K562 (cell line): ENCODE results near the gene CALR3. TPM values are rescaled to one million over a fixed set of nuclear protein-coding genes. Genes with fewer than 3 reads are reported as not detected.

ENCODE experiments used
- ATAC-seq: fragments of 200-7000 bp; cut with Tn5 transposase; 3 replicates; pipeline ENCODE4 v1.9.1; 2020; ENCODE audit warnings: moderate library complexity
- BruUV-seq: library from RNA; stranded (reverse); fragments of 400-500 nt; replicated peaks from 2 replicates; lab custom pipeline; 2021; lab: Mats Ljungman, UMichigan
- CTCF ChIA-PET: fragments of 300-600 bp; formaldehyde crosslinking; extraction: SDS; loops from one replicate; lab custom pipeline; 2021; ENCODE audit warnings: low intra/inter-chr PET ratio; lab: Yijun Ruan, JAX
- POLR2A ChIA-PET: fragments of 300-600, 350-650 bp; sonication (Branson Sonifier 250); formaldehyde crosslinking; extraction: SDS; loops from one replicate; lab custom pipeline; 2021; ENCODE audit warnings: antibody characterized with exemption, inconsistent platforms; lab: Yijun Ruan, JAX
- DNase-seq, 4 experiments: peaks; one replicate each; pipeline versions ENCODE4 v3.0.0 to v3.0.0-alpha.2; 2011 to 2018; ENCODE audit warnings: low spot score in 3 of 4, mixed read lengths in 3 of 4; ENCODE audit errors: extremely low read depth in 1 of 4
- FAIRE-seq: peaks from 2 replicates; lab custom pipeline; 2011; peaks lifted over from hg19 to GRCh38; lab: Jason Lieb, UNC
- H2AFZ ChIP-seq: 2 replicates; pipeline ENCODE4 v1.6.0; 2011; ENCODE audit warnings: low read depth, low read length, control low read depth, inconsistent platforms
- H3K27ac ChIP-seq: fragments of 200-600 bp; 3 replicates; pipeline ENCODE4 v1.8.0; 2011; ENCODE audit warnings: low read depth, mild to moderate bottlenecking, control low read depth, inconsistent platforms, low read length, moderate library complexity, mixed read lengths; ENCODE audit errors: extremely low read depth
- H3K27me3 ChIP-seq, 2 experiments: fragments of 300-600 bp in 1 of 2; 2 replicates in 1 of 2; 3 replicates in 1 of 2; pipeline versions ENCODE4 v1.6.0 to v1.8.0; 2011; ENCODE audit warnings: inconsistent platforms in 2 of 2, low read length in 2 of 2, mild to moderate bottlenecking in 1 of 2, mixed read lengths in 1 of 2, moderate library complexity in 1 of 2; ENCODE audit not compliant: control insufficient read depth in 2 of 2, insufficient read depth in 2 of 2
- H3K36me3 ChIP-seq: fragments of 300-600 bp; 3 replicates; pipeline ENCODE4 v1.8.0; 2011; ENCODE audit warnings: mild to moderate bottlenecking, low read length, inconsistent platforms; ENCODE audit not compliant: control insufficient read depth, insufficient read depth
- H3K4me1 ChIP-seq, 2 experiments: fragments of 200-600 bp in 1 of 2; replicated peaks in 1 of 2; 2 replicates in 1 of 2; 3 replicates in 1 of 2; pipeline versions ENCODE4 v1.5.1 to v1.8.0; 2011; ENCODE audit warnings: inconsistent platforms in 2 of 2, low read length in 2 of 2, mild to moderate bottlenecking in 1 of 2, mixed read lengths in 1 of 2, moderate library complexity in 1 of 2; ENCODE audit not compliant: control insufficient read depth in 2 of 2, insufficient read depth in 2 of 2
- H3K4me2 ChIP-seq: 2 replicates; pipeline ENCODE4 v1.6.1; 2011; ENCODE audit warnings: low read length, control low read depth, inconsistent platforms, mixed read lengths; ENCODE audit not compliant: insufficient read depth
- H3K4me3 ChIP-seq: fragments of 200-600 bp; sonication (generic), shearing (Covaris generic); 2 replicates; pipeline ENCODE4 v1.5.1; 2016; ENCODE audit warnings: control low read depth, inconsistent platforms
- H3K79me2 ChIP-seq: fragments of 200-600 bp; 3 replicates; pipeline ENCODE4 v1.8.0; 2011; ENCODE audit warnings: low read length, inconsistent platforms; ENCODE audit not compliant: control insufficient read depth, insufficient read depth
- H3K9ac ChIP-seq, 2 experiments: 2 replicates each; pipeline versions ENCODE4 v1.6.0 to v1.6.1; 2011; ENCODE audit warnings: low read depth in 2 of 2, low read length in 2 of 2, control low read depth in 1 of 2, inconsistent platforms in 1 of 2, mild to moderate bottlenecking in 1 of 2, mixed read lengths in 1 of 2; ENCODE audit not compliant: insufficient read depth in 1 of 2
- H3K9me1 ChIP-seq: one replicate; pipeline ENCODE4 v1.6.0; 2011; ENCODE audit warnings: inconsistent platforms, mild to moderate bottlenecking, low read length, moderate library complexity; ENCODE audit not compliant: control insufficient read depth, insufficient read depth
- H3K9me3 ChIP-seq: replicated peaks from 2 replicates; pipeline ENCODE4 v1.5.1; 2011; ENCODE audit warnings: low read depth, low read length, inconsistent platforms; ENCODE audit not compliant: control insufficient read depth, insufficient read depth
- H4K20me1 ChIP-seq: replicated peaks from 2 replicates; pipeline ENCODE4 v1.6.1; 2011; ENCODE audit warnings: low read length, inconsistent platforms, mixed read lengths; ENCODE audit not compliant: control insufficient read depth, insufficient read depth
- ADNP ChIP-seq: fragments of 200-800 bp; sonication (Bioruptor generic); IDR thresholded peaks from 2 replicates; pipeline ENCODE4 v1.6.1; 2016; ENCODE audit warnings: missing genetic modification characterization, missing compliant biosample characterization
- BCOR ChIP-seq: fragments of 450-650 bp; IDR thresholded peaks from 2 replicates; pipeline ENCODE4 v1.6.1; 2016
- CREM ChIP-seq: IDR thresholded peaks from 2 replicates; pipeline ENCODE4 v1.6.1; 2014; ENCODE audit warnings: antibody characterized with exemption, low read depth
- E2F3 ChIP-seq: fragments of 250-450 bp; sonication (Bioruptor Pico); IDR thresholded peaks from 2 replicates; pipeline ENCODE4 v1.4.0; 2020; ENCODE audit warnings: mild to moderate bottlenecking
- FOSL1 ChIP-seq: fragments of 200-800 bp; sonication (Bioruptor generic); conservative IDR thresholded peaks from 2 replicates; pipeline ENCODE4 v1.6.1; 2016; ENCODE audit warnings: missing genetic modification characterization, missing compliant biosample characterization
- FOXP4 ChIP-seq: sonication (generic); formaldehyde crosslinking; IDR thresholded peaks from 2 replicates; pipeline ENCODE4 v1.8.0; 2022; ENCODE audit warnings: mild to moderate bottlenecking, missing genetic modification reagents, borderline replicate concordance
- POLR3A ChIP-seq: IDR thresholded peaks from 2 replicates; pipeline ENCODE4 v1.6.1; 2011; ENCODE audit warnings: borderline replicate concordance, mild to moderate bottlenecking, moderate library complexity; ENCODE audit not compliant: insufficient read length, insufficient read depth; ENCODE audit errors: extremely low read depth
- SMARCE1 ChIP-seq: fragments of 450-650 bp; IDR thresholded peaks from 2 replicates; pipeline ENCODE4 v1.7.1; 2016; ENCODE audit warnings: mild to moderate bottlenecking
- TGIF2 ChIP-seq: sonication (generic); formaldehyde crosslinking; IDR thresholded peaks from 2 replicates; pipeline ENCODE4 v1.8.1; 2022; ENCODE audit warnings: mild to moderate bottlenecking, missing genetic modification reagents, moderate library complexity
- WGBS: fragments of 100-300 bp; shearing (Covaris generic); methylation state at CpG from one replicate; pipeline ENCODE4 v1.1.6; 2016; ENCODE audit warnings: low coverage, mixed read lengths; ENCODE audit not compliant: insufficient coverage; ENCODE audit errors: missing lambda C conversion rate; 5-methylcytosine and 5-hydroxymethylcytosine counted together
- in situ Hi-C: fragments of 300-500 bp; cut with MboI; formaldehyde crosslinking; loops from 4 replicates; pipeline ENCODE4 v1.15.0; 2018; ENCODE audit warnings: inconsistent platforms, mixed read lengths
- intact Hi-C: fragments of 100-400 bp; cut with micrococcal nuclease; formaldehyde crosslinking; loops from 2 replicates; pipeline ENCODE4 v1.14.2; 2022
- polyA plus RNA-seq, 8 experiments: library from polyadenylated mRNA; depleted of rRNA in 4 of 8; stranded (reverse) in 5 of 8; unstranded in 3 of 8; fragments of >200 nt; fragmentation: Nextera tagmentation in 2 of 8; fragmentation: Illumina TruSeq in 1 of 8; extraction: Ambion mirVana in 2 of 8; extraction: Trizol in 1 of 8; gene quantifications; 2 replicates each; pipeline versions ENCODE4 v1.2.1 to v1.2.3, GENCODE V29; 2011 to 2014; ENCODE audit warnings: inconsistent platforms in 1 of 8, missing spikeins in 1 of 8
- total RNA-seq, 7 experiments: library from RNA; depleted of rRNA in 6 of 7; stranded (reverse); fragments of >200 nt in 6 of 7; fragmentation: Illumina TruSeq in 2 of 7; extraction: Trizol in 2 of 7; gene quantifications; 2 replicates each; pipeline versions ENCODE4 v1.2.1 to v1.2.3, GENCODE V29; 2011 to 2021; ENCODE audit warnings: low replicate concordance in 1 of 7
- TF ChIP-seq, protein P1 (sequence below): fragments of 250-450 bp; sonication (Bioruptor Pico); IDR thresholded peaks from 2 replicates; pipeline ENCODE4 v1.8.0; 2021; ENCODE audit warnings: moderate library complexity, mild to moderate bottlenecking, inconsistent platforms
- TF ChIP-seq, protein P2 (sequence below): fragments of 250-450 bp; sonication (Bioruptor Pico); IDR thresholded peaks from 2 replicates; pipeline ENCODE4 v1.8.0; 2022; ENCODE audit warnings: inconsistent platforms
- TF ChIP-seq, protein P3 (sequence below): fragments of 200-400 bp; formaldehyde crosslinking; IDR thresholded peaks from 2 replicates; pipeline ENCODE4 v1.6.1; 2017; ENCODE audit warnings: mild to moderate bottlenecking, low read depth, low read length, moderate library complexity

The CALR3 gene
- total and polyA plus RNA-seq, 9 of the 15 experiments (the other 6 are each of a cell fraction or from before 2014, with no cell fraction given): 0.15 to 0.41 (median 0.22) TPM; not detected in 4

- Histone ChIP-seq H3K4me3 (peak overlapping the region; percentile 58), H3K9ac (peak overlapping the region; percentile 49 to 78; a peak in 2 of 4 replicates), H4K20me1 (no peaks in the 10 kb centered on the region), H3K36me3 (peaks cover 8% of the 10 kb centered on the region; the same call in 1 of the 3 replicates), H3K9me3 (no peaks in the 10 kb centered on the region), H3K4me1 (peaks cover 8 to 25% of the 10 kb centered on the region in 2 experiments; a peak in 4 of 5 replicates), H3K27ac (peak overlapping the region; percentile 45; the same call in 1 of the 3 replicates), H2AFZ (peak overlapping the region; percentile 96), H3K4me2 (peak overlapping the region; percentile 84), H3K79me2 (peaks cover 21% of the 10 kb centered on the region; the same call in 2 of the 3 replicates), H3K9me1 (no peaks in the 10 kb centered on the region), H3K27me3 (no peaks in the 10 kb centered on the region)
- ChIA-PET POLR2A (interaction anchor here (1.3 to 1.6 kb wide), 2 partner anchors 10 to 13 kb away, joined by 3 to 4 read pairs; no protein-coding TSS in a partner anchor), CTCF (no interaction called here)
- DNase-seq: peak in 1 of 4 experiments; percentile 47
- no TSS peak for BruUV-seq
- TF ChIP-seq, protein P1, sequence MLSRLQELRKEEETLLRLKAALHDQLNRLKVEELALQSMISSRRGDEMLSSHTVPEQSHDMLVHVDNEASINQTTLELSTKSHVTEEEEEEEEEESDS (CRISPR knock-in tag): no peak
- TF ChIP-seq, protein P2, sequence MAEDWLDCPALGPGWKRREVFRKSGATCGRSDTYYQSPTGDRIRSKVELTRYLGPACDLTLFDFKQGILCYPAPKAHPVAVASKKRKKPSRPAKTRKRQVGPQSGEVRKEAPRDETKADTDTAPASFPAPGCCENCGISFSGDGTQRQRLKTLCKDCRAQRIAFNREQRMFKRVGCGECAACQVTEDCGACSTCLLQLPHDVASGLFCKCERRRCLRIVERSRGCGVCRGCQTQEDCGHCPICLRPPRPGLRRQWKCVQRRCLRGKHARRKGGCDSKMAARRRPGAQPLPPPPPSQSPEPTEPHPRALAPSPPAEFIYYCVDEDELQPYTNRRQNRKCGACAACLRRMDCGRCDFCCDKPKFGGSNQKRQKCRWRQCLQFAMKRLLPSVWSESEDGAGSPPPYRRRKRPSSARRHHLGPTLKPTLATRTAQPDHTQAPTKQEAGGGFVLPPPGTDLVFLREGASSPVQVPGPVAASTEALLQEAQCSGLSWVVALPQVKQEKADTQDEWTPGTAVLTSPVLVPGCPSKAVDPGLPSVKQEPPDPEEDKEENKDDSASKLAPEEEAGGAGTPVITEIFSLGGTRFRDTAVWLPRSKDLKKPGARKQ: no peak
- no peak for TF ChIP-seq E2F3 (CRISPR knock-in tag)
- TF ChIP-seq CREM: 0 out of 2 replicates have a peak, but pooled peaks have one; percentile 30
- TF ChIP-seq POLR3A: no peak
- TF ChIP-seq FOSL1 (tag): peak; percentile 38; the same call in 1 of the 2 replicates
- TF ChIP-seq ADNP (tag): peak; percentile 83
- TF ChIP-seq, protein P3, sequence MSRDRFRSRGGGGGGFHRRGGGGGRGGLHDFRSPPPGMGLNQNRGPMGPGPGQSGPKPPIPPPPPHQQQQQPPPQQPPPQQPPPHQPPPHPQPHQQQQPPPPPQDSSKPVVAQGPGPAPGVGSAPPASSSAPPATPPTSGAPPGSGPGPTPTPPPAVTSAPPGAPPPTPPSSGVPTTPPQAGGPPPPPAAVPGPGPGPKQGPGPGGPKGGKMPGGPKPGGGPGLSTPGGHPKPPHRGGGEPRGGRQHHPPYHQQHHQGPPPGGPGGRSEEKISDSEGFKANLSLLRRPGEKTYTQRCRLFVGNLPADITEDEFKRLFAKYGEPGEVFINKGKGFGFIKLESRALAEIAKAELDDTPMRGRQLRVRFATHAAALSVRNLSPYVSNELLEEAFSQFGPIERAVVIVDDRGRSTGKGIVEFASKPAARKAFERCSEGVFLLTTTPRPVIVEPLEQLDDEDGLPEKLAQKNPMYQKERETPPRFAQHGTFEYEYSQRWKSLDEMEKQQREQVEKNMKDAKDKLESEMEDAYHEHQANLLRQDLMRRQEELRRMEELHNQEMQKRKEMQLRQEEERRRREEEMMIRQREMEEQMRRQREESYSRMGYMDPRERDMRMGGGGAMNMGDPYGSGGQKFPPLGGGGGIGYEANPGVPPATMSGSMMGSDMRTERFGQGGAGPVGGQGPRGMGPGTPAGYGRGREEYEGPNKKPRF: no peak
- TF ChIP-seq BCOR: 0 out of 2 replicates have a peak, but pooled peaks have one; percentile 6
- no peak for TF ChIP-seq TGIF2 (CRISPR knock-in tag)
- TF ChIP-seq SMARCE1: peak; percentile 62; the same call in 1 of the 2 replicates
- no peak for TF ChIP-seq FOXP4 (CRISPR knock-in tag)
- in situ Hi-C loops: no loop called here
- ATAC-seq: no peak
- WGBS: 6% methylated on average over 10 of the region's 12 CpGs
- peak; percentile 26 for FAIRE-seq
- intact Hi-C loops: loop anchor here (5.0 kb wide), 1 partner anchor 50 kb away; no protein-coding TSS in a partner anchor
These were observed 1.1 kb upstream of the CALR3 start for GRCh38 chr19:16497042-16497441.
